Gastrocnemius medialis (tissue), 4 donors: Measurements from ENCODE around the gene ABTB2. TPM values are rescaled to one million over a fixed set of nuclear protein-coding genes. Genes with fewer than 3 reads are reported as not detected.

Experiments
- ATAC-seq, 2 donors: fragments of 150-250 bp; one replicate each; pipeline ENCODE4 v1.9.1; 2016
- DNase-seq, 2 donors: peaks; one replicate each; pipeline ENCODE4 v3.0.0-alpha.2; 2019
- H3K27ac ChIP-seq, 4 donors: fragments of 200-600 bp; sonication (generic); 1 replicate in 1 of 4; 2 replicates in 3 of 4; pipeline ENCODE4 v1.5.1; 2016 to 2018; ENCODE audit warnings: mild to moderate bottlenecking in 2 of 4, moderate library complexity in 1 of 4
- H3K27me3 ChIP-seq, 3 donors: fragments of 200-600 bp; sonication (generic) in 2 of 3; 1 replicate in 1 of 3; 2 replicates in 2 of 3; pipeline versions ENCODE4 v1.5.1 to v1.6.0; 2016 to 2019; ENCODE audit warnings: mild to moderate bottlenecking in 1 of 3, moderate library complexity in 1 of 3
- H3K36me3 ChIP-seq, 2 donors: fragments of 200-600 bp; sonication (generic) in 1 of 2; one replicate each; pipeline ENCODE4 v1.5.1; 2017 to 2018
- H3K4me1 ChIP-seq, 2 donors: fragments of 200-600 bp; sonication (generic) in 1 of 2; one replicate each; pipeline ENCODE4 v1.5.1; 2016 to 2017; ENCODE audit warnings: mild to moderate bottlenecking in 2 of 2
- H3K4me3 ChIP-seq, 4 donors: fragments of 200-600 bp; sonication (generic) in 3 of 4; 1 replicate in 1 of 4; 2 replicates in 3 of 4; pipeline ENCODE4 v1.5.1; 2016 to 2019; ENCODE audit warnings: mild to moderate bottlenecking in 2 of 4
- H3K9me3 ChIP-seq, 3 donors: fragments of 200-600 bp; sonication (generic) in 2 of 3; 1 replicate in 1 of 3; 2 replicates in 2 of 3; pipeline ENCODE4 v1.5.1; 2016 to 2019
- POLR2A ChIP-seq, 2 donors: fragments of 450-650 bp; IDR thresholded peaks; one replicate each; pipeline ENCODE4 v1.6.1; 2017; ENCODE audit warnings: antibody characterized with exemption in 2 of 2, mild to moderate bottlenecking in 2 of 2, moderate library complexity in 2 of 2
- in situ Hi-C, 4 donors: fragments of 200-750 bp; cut with MboI; loops; one replicate each; pipeline versions ENCODE4 v1.15.0 to v1.8.0; 2017; ENCODE audit warnings: low sequenced_read_pairs in 4 of 4
- intact Hi-C: fragments of 100-400 bp; cut with DNase I; formaldehyde crosslinking; loops from one replicate; pipeline ENCODE4 v1.15.1; 2023; ENCODE audit warnings: low total_unique reads
- total RNA-seq, 4 donors: library from RNA; depleted of rRNA; stranded (reverse); fragments of >200 nt; gene quantifications; one replicate each; pipeline versions ENCODE4 v1.1.0 to v1.2.3, GENCODE V29; 2016
- TF ChIP-seq, protein P1 (sequence below), 5 experiments: fragments of 450-650 bp in 3 of 5; fragments of 200-600 bp in 2 of 5; sonication (generic) in 2 of 5; IDR thresholded peaks in 4 of 5; conservative IDR thresholded peaks in 1 of 5; 1 replicate in 4 of 5; 2 replicates in 1 of 5; pipeline ENCODE4 v1.5.1; 2016 to 2019; ENCODE audit warnings: antibody characterized with exemption in 5 of 5, mild to moderate bottlenecking in 3 of 5, moderate library complexity in 3 of 5

The ABTB2 gene
- total RNA-seq, 4 donors from 2014 or later = 8.8 to 30.7 (median 12.2) TPM

DNA sequence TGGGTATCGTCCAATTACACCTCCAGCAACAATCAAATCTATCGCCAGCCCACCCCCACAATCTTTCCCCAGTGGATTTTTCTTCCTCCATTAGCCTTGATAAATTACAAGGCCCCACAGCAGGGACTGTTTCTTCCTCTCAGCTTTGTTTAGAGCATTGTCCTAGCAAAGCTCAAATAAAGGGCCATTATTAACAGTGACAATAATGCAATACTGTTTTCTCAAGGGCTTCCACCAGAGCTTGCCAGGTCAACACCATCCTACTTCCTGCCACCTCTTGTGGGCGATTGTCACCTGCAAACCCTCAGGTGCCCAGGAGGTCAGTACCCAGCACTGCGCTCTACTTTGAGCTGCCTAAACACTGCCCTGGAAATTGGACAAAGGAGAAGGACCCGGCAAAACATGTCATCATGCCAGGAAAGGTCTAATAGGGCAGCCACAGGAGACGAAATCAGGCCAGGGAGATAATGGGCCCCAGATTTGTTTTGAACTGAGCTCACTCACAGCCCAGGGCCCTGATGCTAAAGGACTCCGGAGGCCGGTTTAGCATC is 95.2 kb downstream of the ABTB2 start:
- ATAC-seq = no peak
- Histone ChIP-seq H3K4me1 (peaks cover 38 to 42% of the 10 kb centered on the region in 2 donors), H3K4me3 (no peak overlapping the region), H3K27me3 (no peaks in the 10 kb centered on the region), H3K36me3 (no peaks in the 10 kb centered on the region), H3K27ac (no peak overlapping the region), H3K9me3 (no peaks in the 10 kb centered on the region)
- intact Hi-C loops (no loop called here), in situ Hi-C loops (no loop called here)
- TF ChIP-seq POLR2A (IDR thresholded peaks at IDR 0.05) = no peak
- TF ChIP-seq, protein P1, sequence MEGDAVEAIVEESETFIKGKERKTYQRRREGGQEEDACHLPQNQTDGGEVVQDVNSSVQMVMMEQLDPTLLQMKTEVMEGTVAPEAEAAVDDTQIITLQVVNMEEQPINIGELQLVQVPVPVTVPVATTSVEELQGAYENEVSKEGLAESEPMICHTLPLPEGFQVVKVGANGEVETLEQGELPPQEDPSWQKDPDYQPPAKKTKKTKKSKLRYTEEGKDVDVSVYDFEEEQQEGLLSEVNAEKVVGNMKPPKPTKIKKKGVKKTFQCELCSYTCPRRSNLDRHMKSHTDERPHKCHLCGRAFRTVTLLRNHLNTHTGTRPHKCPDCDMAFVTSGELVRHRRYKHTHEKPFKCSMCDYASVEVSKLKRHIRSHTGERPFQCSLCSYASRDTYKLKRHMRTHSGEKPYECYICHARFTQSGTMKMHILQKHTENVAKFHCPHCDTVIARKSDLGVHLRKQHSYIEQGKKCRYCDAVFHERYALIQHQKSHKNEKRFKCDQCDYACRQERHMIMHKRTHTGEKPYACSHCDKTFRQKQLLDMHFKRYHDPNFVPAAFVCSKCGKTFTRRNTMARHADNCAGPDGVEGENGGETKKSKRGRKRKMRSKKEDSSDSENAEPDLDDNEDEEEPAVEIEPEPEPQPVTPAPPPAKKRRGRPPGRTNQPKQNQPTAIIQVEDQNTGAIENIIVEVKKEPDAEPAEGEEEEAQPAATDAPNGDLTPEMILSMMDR (IDR thresholded peaks at IDR 0.05 in 4 of 5, conservative IDR thresholded peaks at IDR 0.05 in 1 of 5) = no peak
- DNase-seq = no peak

DNA sequence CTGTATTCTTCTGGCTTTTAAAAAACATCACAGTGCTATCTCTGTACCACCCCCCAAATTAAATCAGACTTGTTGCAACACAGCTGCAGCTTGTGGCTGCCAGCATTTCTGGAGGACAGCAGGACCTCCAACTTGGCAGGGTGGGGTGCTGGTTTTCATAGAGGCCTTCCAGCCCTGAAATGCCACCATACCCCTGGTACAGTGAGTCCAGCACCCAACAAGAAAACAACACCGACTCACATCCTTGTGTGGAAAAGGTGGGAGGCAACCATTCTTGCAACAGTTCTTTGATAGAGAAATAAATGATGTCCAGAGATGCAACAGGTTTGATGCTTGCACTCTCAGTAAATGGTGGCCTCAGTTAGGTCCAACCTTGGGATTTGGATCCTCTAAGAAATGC is 96.0 kb downstream of the ABTB2 start:
- H3K9me3 ChIP-seq = no peaks in the 10 kb centered on the region
- peaks cover 33 to 35% of the 10 kb centered on the region in 2 donors for H3K4me1 ChIP-seq
- no peak overlapping the region for H3K4me3 ChIP-seq
- H3K27ac ChIP-seq = no peak overlapping the region
- DNase-seq = no peak
- intact Hi-C loops = no loop called here
- H3K27me3 ChIP-seq = no peaks in the 10 kb centered on the region
- ATAC-seq = no peak
- TF ChIP-seq, protein P1 (IDR thresholded peaks at IDR 0.05 in 4 of 5, conservative IDR thresholded peaks at IDR 0.05 in 1 of 5) = no peak
- TF ChIP-seq POLR2A (IDR thresholded peaks at IDR 0.05) = no peak
- H3K36me3 ChIP-seq = no peaks in the 10 kb centered on the region
- in situ Hi-C loops = no loop called here

DNA sequence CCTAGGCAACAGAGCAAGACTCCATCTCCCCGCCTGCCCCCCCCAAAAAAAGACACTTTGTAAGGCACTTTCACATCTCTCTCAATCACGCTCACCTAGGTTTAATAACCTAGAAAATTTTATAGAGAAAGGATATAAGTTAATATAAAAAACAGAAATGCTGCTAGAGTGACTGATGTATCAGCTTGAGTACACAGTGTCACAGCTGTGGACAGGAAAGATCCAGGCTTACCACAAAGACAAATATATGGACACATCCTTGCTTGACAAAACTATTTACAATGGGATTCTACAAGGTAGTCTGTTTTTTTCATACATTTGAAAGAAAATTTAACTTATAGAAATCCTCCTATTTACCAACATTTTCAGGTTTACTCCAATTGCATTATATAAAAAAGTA is 96.7 kb downstream of the ABTB2 start:
- Histone ChIP-seq H3K4me1 (peaks cover 26 to 35% of the 10 kb centered on the region in 2 donors), H3K9me3 (no peaks in the 10 kb centered on the region), H3K27ac (no peak overlapping the region), H3K27me3 (no peaks in the 10 kb centered on the region), H3K4me3 (no peak overlapping the region), H3K36me3 (no peaks in the 10 kb centered on the region)
- TF ChIP-seq, protein P1 (IDR thresholded peaks at IDR 0.05 in 4 of 5, conservative IDR thresholded peaks at IDR 0.05 in 1 of 5) = no peak
- no peak for TF ChIP-seq POLR2A (IDR thresholded peaks at IDR 0.05)
- intact Hi-C loops (no loop called here), in situ Hi-C loops (no loop called here)
- DNase-seq = no peak
- no peak for ATAC-seq

DNA sequence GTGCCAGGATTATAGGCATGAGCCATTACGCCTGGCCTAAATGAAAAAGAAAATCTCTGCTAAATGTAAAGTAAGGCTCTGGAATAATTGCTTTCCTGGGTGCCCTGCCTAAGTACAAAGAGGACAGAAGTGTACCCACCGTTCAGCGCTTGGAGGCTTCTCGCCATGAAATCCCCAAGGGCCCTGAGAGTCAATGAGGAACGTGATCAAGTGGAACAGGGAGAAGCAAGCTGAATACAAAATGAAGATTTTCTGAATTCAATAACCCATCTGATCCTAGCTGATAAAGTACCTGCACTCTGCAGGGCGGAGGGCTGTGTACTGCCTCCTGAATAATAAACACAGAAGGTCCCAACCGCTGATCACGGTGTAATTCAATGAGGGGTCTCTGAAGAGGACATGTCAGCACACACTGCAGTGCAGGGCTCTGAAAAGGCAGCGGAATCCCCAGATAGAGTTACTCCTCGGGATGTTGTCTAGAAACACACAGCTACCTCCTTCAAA is 97.7 kb downstream of the ABTB2 start:
- Histone ChIP-seq H3K4me3 (no peak overlapping the region), H3K9me3 (no peaks in the 10 kb centered on the region), H3K36me3 (no peaks in the 10 kb centered on the region), H3K27ac (no peak overlapping the region), H3K27me3 (no peaks in the 10 kb centered on the region), H3K4me1 (peaks cover 26 to 39% of the 10 kb centered on the region in 2 donors)
- TF ChIP-seq, protein P1 (IDR thresholded peaks at IDR 0.05 in 4 of 5, conservative IDR thresholded peaks at IDR 0.05 in 1 of 5) = no peak
- no peak for TF ChIP-seq POLR2A (IDR thresholded peaks at IDR 0.05)
- no peak for ATAC-seq
- no peak for DNase-seq
- intact Hi-C loops = no loop called here
- in situ Hi-C loops = no loop called here

DNA sequence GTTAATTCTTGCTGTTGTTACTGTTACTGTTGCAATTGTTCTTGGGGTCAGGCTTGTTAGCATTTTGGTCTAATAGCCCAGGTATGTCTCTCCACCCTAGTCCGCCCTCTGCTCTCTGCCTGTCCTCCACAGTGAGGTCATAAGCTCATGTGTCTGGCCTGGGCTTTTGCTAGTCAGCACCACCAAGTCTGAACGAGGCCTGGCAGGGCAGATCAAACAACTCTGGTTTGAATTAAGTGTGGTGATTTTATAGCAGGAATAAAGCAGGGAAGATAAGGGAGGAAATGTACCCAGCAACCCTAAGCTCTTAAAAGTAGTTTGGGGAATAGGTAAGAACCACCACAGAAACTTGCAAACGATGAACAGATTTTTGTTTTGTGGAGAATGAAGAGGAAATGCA is 98.7 kb downstream of the ABTB2 start:
- ATAC-seq (no peak), DNase-seq (no peak)
- H3K36me3 ChIP-seq = no peaks in the 10 kb centered on the region
- no peaks in the 10 kb centered on the region for H3K27me3 ChIP-seq
- intact Hi-C loops = no loop called here
- in situ Hi-C loops = no loop called here
- no peak for TF ChIP-seq POLR2A (IDR thresholded peaks at IDR 0.05)
- TF ChIP-seq, protein P1 (IDR thresholded peaks at IDR 0.05 in 4 of 5, conservative IDR thresholded peaks at IDR 0.05 in 1 of 5) = no peak
- H3K4me1 ChIP-seq = peaks cover 24 to 37% of the 10 kb centered on the region in 2 donors
- no peak overlapping the region for H3K27ac ChIP-seq
- H3K9me3 ChIP-seq = no peaks in the 10 kb centered on the region
- H3K4me3 ChIP-seq = no peak overlapping the region
